Right atrium auricular region (tissue), 2 donors: Measurements from ENCODE around the gene CRYBG1. TPM values are rescaled to one million over a fixed set of nuclear protein-coding genes. Genes with fewer than 3 reads are reported as not detected.

Experiments used
- DNase-seq: peaks from one replicate; pipeline ENCODE4 v3.0.0-alpha.2; 2019; ENCODE audit warnings: low spot score
- H3K27ac ChIP-seq, 2 donors: fragments of 200-600 bp; sonication (generic); 1 replicate in 1 of 2; 2 replicates in 1 of 2; pipeline ENCODE4 v1.5.1; 2016 to 2019
- H3K27me3 ChIP-seq, 2 donors: fragments of 200-600 bp; sonication (generic); one replicate each; pipeline versions ENCODE4 v1.5.1 to v1.6.0; 2017 to 2019
- H3K36me3 ChIP-seq: fragments of 200-600 bp; sonication (generic); one replicate; pipeline ENCODE4 v1.5.1; 2016
- H3K4me1 ChIP-seq, 2 donors: fragments of 200-600 bp; sonication (generic); one replicate each; pipeline versions ENCODE4 v1.5.1 to v1.6.0; 2017 to 2019
- H3K4me3 ChIP-seq, 2 donors: fragments of 200-600 bp; sonication (generic); 1 replicate in 1 of 2; 2 replicates in 1 of 2; pipeline ENCODE4 v1.5.1; 2017 to 2019; ENCODE audit warnings: mild to moderate bottlenecking in 1 of 2, moderate library complexity in 1 of 2
- H3K9me3 ChIP-seq, 2 donors: fragments of 200-600 bp; sonication (generic); one replicate each; pipeline ENCODE4 v1.5.1; 2019
- total RNA-seq, 2 donors: library from RNA; depleted of rRNA; stranded (reverse); fragments of >200 nt; gene quantifications; one replicate each; pipeline ENCODE4 v1.1.0, GENCODE V29; 2016
- TF ChIP-seq, protein P1 (sequence below), 2 donors: fragments of 200-600 bp; sonication (generic); IDR thresholded peaks; one replicate each; pipeline ENCODE4 v1.5.1; 2019; ENCODE audit warnings: antibody characterized with exemption in 2 of 2

CRYBG1 gene
- total RNA-seq, 2 donors from 2014 or later, result 1.6 to 1.9 TPM

DNA sequence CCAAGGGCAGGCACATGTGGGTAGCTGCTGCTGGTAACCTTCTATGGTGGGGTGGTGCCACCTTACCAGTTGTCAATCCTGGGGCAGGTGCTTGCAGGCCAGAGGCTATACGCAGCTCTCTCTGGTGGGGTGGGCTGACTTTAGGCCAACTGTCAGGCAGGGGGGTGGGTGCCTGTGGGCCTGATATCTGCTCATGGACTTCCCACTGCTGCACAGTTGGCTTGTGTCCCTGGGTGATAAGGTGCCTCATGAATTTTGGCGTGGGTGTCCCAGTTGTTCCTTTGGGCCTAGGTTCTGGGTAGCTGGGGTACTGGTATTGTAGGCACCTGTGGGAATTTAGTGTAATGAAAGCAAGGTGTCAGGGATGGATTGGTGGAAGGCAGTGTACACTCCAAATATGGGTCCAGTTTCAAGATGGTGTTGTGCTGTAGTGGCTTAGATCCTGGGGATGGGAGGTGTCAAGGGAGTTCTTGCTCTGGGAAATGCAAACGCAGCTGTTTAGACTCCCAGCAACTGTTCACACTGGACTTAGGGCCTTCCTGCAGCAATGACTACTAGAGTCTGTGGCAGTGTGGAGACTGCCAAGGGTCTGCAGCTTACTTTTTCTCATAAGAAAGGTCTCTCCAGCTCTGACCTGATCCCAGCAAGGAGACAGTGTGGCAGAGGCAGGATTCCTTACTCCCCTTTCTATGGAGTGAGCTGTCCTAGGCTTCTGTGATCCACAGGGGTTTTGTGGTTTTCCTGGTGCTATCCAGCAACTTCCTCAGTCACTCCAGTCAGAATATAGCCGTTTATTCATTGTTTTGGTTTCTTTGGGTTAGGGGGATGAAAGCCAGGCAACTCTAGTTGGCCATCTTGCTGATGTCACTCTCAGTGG, 128.2 kb downstream of the CRYBG1 start:
- no peak for DNase-seq
- Histone ChIP-seq H3K4me1 (no peaks in the 10 kb centered on the region), H3K27me3 (no peaks in the 10 kb centered on the region), H3K4me3 (no peak overlapping the region), H3K27ac (no peak overlapping the region), H3K9me3 (no peaks in the 10 kb centered on the region), H3K36me3 (no peaks in the 10 kb centered on the region)
- TF ChIP-seq, protein P1, sequence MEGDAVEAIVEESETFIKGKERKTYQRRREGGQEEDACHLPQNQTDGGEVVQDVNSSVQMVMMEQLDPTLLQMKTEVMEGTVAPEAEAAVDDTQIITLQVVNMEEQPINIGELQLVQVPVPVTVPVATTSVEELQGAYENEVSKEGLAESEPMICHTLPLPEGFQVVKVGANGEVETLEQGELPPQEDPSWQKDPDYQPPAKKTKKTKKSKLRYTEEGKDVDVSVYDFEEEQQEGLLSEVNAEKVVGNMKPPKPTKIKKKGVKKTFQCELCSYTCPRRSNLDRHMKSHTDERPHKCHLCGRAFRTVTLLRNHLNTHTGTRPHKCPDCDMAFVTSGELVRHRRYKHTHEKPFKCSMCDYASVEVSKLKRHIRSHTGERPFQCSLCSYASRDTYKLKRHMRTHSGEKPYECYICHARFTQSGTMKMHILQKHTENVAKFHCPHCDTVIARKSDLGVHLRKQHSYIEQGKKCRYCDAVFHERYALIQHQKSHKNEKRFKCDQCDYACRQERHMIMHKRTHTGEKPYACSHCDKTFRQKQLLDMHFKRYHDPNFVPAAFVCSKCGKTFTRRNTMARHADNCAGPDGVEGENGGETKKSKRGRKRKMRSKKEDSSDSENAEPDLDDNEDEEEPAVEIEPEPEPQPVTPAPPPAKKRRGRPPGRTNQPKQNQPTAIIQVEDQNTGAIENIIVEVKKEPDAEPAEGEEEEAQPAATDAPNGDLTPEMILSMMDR (IDR thresholded peaks at IDR 0.05), result no peak

DNA sequence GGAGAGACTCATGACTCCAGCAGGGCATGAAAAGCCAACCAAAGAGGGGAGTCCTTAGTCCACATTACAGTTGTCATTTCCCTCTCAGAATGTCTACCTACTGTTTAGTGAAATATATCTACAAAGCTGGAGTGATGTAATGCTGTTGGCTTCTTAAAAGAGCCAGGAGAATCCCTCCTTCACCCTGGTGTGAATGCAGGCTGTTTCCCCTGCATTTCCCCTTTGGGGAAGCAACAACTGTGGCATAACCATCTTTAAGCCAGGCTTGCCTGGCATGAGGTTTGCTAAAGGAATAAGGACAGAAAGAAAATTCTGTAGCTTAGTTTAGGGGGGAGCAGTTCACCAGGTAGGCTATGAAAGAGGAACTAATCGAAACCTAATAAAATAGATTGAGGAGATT, 129.5 kb downstream of the CRYBG1 start:
- H3K36me3 ChIP-seq, result no peaks in the 10 kb centered on the region
- no peak overlapping the region for H3K27ac ChIP-seq
- H3K27me3 ChIP-seq, result no peaks in the 10 kb centered on the region
- DNase-seq, result no peak
- TF ChIP-seq, protein P1 (IDR thresholded peaks at IDR 0.05), result no peak
- no peak overlapping the region for H3K4me3 ChIP-seq
- no peaks in the 10 kb centered on the region for H3K9me3 ChIP-seq
- H3K4me1 ChIP-seq, result no peaks in the 10 kb centered on the region

DNA sequence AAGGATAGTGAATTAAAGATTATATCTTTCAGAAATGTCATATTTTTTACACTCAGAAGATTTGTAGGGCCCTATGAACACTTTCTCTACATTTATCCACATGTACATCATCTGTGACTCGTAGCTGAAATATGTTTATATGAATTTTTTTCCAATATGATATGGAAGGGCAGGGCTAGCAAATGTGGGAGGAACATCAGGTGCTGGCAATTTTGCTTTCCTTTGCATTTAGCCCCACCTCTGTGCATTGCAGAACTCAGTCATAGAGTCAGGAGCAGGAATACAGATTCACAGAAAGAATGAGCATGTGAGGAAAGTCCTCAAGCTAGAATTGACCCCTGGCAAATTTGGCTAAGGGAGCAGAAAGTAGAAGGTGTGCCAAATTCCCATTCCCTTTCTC, 129.9 kb downstream of the CRYBG1 start:
- TF ChIP-seq, protein P1 (IDR thresholded peaks at IDR 0.05), result no peak
- no peak overlapping the region for H3K27ac ChIP-seq
- H3K4me3 ChIP-seq, result no peak overlapping the region

DNA sequence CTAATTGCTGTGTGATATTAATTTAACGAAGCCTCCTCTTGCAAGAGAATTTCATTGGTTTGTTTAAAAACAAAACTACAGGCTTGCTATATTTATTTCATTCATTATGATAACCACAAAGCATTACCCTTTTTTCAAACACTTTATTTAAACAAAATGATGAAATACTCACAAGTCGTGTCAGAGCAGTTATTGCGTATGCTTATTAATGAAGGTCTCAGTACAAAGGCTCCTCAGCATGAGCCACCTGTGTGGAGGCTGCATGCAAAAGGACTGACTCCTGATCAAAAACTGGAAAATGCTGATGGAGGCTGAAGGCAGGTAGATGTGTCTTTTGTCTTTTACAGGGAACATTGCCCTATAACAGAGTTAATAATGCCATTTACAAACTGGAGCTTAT, 130.5 kb downstream of the CRYBG1 start:
- Histone ChIP-seq H3K27me3 (no peaks in the 10 kb centered on the region), H3K4me1 (no peaks in the 10 kb centered on the region), H3K36me3 (no peaks in the 10 kb centered on the region), H3K9me3 (no peaks in the 10 kb centered on the region), H3K4me3 (no peak overlapping the region), H3K27ac (no peak overlapping the region)
- TF ChIP-seq, protein P1 (IDR thresholded peaks at IDR 0.05), result no peak
- no peak for DNase-seq

More for the DNA sequence above, 129.9 kb downstream of the CRYBG1 start:
- H3K9me3 ChIP-seq, result no peaks in the 10 kb centered on the region
- H3K27me3 ChIP-seq, result no peaks in the 10 kb centered on the region
- H3K36me3 ChIP-seq, result no peaks in the 10 kb centered on the region
- DNase-seq, result no peak
- no peaks in the 10 kb centered on the region for H3K4me1 ChIP-seq

DNA sequence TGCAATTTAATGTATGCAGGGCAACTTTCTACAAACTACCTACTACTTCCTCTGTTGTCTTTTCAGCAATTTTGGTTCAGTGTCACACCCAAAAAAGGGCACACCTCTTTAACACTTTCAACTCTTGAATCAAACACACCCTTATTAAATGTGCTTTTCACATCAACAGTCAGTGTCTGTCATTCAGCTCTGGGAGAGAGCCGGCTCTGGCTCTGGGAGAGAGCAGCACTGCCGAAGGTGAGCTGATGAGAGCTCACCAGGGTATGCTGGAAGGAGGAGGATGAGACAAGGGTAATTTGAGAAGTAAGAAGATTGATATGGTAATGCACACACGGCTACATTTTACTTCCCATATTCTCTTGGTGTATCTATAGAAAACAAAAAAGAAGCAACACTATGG, 134.5 kb downstream of the CRYBG1 start:
- DNase-seq, result no peak
- Histone ChIP-seq H3K9me3 (no peaks in the 10 kb centered on the region), H3K27me3 (no peaks in the 10 kb centered on the region), H3K36me3 (no peaks in the 10 kb centered on the region), H3K4me1 (no peaks in the 10 kb centered on the region), H3K4me3 (no peak overlapping the region), H3K27ac (no peak overlapping the region)
- TF ChIP-seq, protein P1 (IDR thresholded peaks at IDR 0.05), result no peak
